GM21576 (cell line): ENCODE results near the gene CREB3L1.

Source experiments
- ATAC-seq: cut with Tn5 transposase; IDR thresholded peaks from one replicate; pipeline ENCODE4 v1.9.1; 2021; ENCODE audit warnings: mild to moderate bottlenecking, moderate library complexity; ENCODE audit not compliant: unreplicated experiment

The CREB3L1 gene

GRCh38 chr11:46321757-46322156 is 44.3 kb downstream of the CREB3L1 start:
- ATAC-seq, result no peak

DNA sequence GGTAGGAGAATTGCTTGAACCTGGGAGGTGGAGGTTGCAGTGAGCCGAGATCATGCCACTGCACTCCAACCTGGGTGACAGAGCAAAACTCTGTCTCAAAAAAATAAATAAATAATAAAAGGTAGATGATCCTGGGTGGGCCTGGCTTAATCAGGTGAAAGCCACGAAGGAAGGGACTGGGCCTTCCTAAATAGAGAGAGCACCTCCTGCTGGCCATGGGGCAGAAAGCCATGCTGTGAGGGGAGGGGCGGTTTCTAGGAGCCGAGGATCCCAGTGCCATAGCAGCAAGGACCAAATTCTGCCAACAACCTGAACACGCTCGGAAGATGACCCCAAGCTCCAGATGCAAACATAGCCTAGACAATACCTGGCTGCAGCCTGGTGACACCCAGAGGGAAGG is 45.3 kb downstream of the CREB3L1 start:
- ATAC-seq, result no peak

- ATAC-seq, result no peak
Observed at GRCh38 chr11:46326813-46327416, 49.5 kb downstream of the CREB3L1 start.

DNA sequence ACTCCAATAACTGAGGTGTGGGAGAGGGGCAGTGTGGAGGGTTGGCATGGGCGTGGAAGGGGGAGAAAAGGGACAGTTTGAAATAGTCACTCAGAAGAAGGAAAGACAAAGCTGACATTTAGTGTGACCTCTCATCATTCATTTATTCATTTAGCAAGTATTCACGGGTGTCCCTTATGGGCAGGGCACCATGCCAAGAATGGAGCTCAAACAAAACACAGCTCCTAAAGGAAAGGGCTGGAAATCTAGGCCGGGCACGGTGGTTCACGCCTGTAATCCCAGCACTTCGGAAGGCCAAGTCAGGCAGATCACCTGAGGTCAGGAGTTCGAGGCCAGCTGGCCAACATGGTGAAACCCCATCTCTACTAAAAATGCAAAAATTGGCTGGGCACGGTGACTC is 50.4 kb downstream of the CREB3L1 start:
- ATAC-seq, result no peak

DNA sequence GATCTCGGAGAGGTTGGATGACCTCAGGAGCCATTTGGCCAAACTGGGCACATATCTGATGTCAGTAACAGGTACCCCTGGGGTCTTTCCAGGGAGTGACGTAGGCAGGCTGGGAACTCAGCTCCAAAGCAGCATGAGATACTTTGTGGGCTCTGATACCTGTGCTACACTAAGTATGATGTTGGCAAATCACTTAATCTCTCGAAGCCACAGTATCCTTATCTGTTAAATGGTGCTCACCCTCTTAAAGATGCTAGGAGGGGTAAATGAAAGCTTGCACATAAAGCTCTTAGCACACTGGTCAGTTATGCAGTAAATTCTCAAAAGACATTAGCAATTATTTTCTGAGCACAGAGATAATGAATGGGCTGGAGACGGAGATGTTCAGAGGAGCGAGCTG is 52.7 kb downstream of the CREB3L1 start:
- ATAC-seq, result no peak

GRCh38 chr11:46330563-46331281 is 53.3 kb downstream of the CREB3L1 start:
- no peak for ATAC-seq

- no peak for ATAC-seq
Observed at GRCh38 chr11:46331282-46331984, 54.0 kb downstream of the CREB3L1 start.

DNA sequence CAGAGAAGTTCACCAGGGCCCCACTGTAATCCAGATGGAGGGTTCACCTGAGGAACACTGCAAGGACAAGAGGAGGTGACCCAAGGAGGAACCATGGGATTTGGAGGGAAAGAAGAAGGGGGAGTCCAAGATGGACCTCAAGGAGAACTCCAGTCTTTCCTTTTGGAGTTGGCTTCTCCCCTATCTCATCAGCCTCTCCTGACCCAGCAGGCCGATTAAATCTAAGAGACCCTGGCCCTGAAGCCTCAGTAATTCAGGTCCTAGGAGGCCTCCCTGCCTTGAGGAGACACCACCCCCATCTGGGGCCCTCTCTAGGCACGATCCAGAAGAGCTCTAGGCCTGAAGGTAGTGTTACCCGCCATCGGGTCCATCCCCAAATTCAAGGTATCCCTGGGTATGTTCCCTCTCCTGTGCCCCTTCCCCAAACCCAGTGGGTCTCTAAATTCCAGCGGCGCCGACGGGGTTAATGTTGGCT is 54.7 kb downstream of the CREB3L1 start:
- ATAC-seq, result no peak

DNA sequence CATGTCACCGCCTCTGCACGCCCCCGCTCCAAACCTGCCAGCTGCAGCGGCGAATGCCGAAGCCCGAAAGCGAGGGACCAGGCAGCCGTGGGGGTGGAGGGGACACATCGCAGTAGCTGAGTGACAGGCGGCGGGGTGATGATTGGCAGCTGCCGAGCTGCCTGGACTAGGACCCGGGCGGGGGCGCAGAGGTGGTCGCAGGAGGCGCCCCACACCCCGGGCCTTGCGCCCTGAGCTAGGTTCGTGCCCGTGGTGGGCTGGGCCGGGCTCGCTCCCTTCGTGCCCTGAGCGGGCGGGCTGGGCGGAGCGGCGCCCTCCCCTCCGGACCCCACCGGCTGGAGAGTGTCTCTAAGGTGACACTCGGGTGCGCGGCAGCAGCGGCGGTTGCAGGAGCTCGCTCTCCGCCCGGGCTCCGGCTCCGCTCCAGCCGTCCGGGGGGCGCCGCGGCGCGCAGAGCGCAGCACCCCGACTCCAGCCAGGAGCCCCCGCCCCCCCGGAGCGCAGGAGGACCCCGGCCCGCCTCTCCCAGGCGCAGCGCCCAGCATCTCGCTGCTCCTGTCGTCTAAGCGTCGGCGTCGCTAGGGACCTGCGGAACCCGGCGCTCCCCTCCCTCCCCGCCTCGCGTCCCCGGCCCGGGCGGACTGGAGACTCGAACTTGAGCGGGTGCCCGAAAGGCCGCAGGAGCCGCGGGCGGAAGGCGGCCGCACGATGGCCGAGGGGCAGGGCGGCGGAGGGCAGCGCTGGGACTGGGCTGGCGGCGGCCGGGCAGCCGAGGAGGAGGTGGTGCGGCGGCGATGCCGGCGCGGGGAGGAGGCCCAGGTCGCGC is 55.3 kb downstream of the CREB3L1 start:
- no peak for ATAC-seq

- no peak for ATAC-seq
Observed at GRCh38 chr11:46333394-46333947, 56.0 kb downstream of the CREB3L1 start.

GRCh38 chr11:46334211-46334610 is 56.7 kb downstream of the CREB3L1 start:
- no peak for ATAC-seq

GRCh38 chr11:46335271-46335670 is 57.8 kb downstream of the CREB3L1 start:
- ATAC-seq, result no peak

GRCh38 chr11:46335890-46336562 is 58.6 kb downstream of the CREB3L1 start:
- ATAC-seq, result no peak

DNA sequence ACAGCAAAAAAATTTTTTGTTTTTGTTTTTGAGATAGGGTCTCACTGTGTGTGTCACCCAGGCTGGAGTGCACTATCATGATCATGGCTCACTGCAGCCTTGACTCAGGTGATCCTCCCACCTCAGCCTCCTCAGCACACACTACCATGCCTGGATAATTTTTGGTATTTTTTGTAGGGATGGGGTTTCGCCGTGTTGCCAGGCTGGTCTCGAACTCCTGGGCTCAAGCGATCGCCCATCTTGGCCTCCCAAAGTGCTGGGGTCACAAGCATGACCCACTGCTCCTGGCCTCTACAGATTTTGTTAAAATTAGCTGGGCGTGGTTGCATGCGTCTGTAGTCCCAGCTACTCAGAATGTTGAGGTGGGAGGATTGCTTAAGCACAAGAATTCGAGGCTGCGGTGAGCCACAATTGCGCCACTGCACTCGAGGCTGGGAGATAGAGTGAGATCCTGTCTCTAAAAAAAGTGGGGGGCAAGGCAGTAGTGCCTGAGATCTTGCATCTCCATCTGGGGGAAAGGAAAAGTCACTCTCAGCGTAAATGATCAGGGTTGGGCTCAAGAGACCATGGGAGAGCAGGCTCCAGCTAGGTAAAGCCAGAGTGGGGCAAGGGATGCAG is 59.2 kb downstream of the CREB3L1 start:
- no peak for ATAC-seq

DNA sequence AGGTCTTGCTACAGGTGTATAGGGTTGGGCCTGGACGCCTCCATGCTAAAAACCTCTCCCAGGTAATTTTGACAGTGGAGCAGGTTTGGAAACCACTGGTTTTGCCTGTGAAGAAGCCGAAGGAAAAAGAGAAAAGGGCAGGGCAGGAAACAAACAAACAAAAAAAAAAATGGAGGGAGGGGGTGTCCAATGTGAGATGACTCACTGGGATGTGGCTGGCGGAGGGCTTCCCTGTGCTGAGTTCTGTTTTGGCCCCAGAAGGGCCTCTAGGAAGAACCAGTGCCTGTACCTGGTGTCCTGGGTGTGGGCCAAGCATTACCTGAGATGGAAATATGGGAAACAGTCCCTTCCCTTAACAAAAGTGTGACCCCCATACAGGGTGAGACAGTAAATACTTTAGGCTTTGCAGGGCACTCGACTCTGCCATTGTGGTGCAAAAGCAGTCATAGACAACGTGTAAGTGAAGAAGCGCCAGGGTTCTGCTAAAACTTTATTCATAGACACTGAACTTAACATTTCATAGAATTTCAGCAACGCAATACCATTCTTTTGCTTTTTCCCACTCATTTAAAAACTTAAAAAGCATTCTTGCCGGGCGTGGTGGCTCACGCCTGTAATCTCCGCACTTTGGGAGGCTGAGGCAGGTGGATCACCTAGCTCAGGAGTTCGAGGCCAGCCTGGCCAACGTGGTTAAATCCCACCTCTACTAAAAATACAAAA is 60.3 kb downstream of the CREB3L1 start:
- ATAC-seq, result no peak

GRCh38 chr11:46338636-46338987 is 61.1 kb downstream of the CREB3L1 start:
- ATAC-seq, result no peak

GRCh38 chr11:46338988-46339666 is 61.7 kb downstream of the CREB3L1 start:
- ATAC-seq, result no peak

GRCh38 chr11:46339816-46340215 is 62.4 kb downstream of the CREB3L1 start:
- no peak for ATAC-seq

DNA sequence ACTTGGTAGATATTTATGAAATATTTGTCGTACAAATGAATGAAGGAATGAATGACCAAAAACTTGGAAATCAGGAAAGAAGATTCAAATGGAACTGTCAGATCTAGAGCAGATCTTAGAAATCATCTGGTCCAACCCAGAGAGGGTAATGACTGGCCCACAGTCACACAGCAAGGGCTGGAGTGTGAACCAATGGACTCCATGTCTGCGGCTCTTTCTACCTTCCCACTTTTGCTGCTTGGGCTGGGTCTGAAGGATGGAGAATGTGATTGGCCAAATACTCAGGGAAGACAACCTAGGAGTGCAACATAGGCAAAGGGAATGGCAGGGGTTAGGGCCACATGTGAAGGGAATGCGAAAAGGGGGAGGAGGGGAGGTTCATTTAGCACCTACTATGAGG is 64.0 kb downstream of the CREB3L1 start:
- no peak for ATAC-seq
